Lower leg skin (tissue), 4 donors: ENCODE results near the gene ZFYVE19. TPM values are rescaled to one million over a fixed set of nuclear protein-coding genes. Genes with fewer than 3 reads are reported as not detected.

ENCODE experiments used
- DNase-seq, 2 donors: peaks; one replicate each; pipeline ENCODE4 v3.0.0-alpha.2; 2019; ENCODE audit warnings: low spot score in 2 of 2
- H3K4me3 ChIP-seq: fragments of 200-600 bp; sonication (generic); 2 replicates; pipeline ENCODE4 v1.5.1; 2017; ENCODE audit warnings: mild to moderate bottlenecking, low read depth; ENCODE audit not compliant: poor library complexity, severe bottlenecking
- CTCF ChIP-seq, 3 donors: fragments of 450-650 bp; IDR thresholded peaks; one replicate each; pipeline ENCODE4 v1.5.1; 2016; ENCODE audit warnings: antibody characterized with exemption in 3 of 3, mild to moderate bottlenecking in 3 of 3, moderate library complexity in 2 of 3
- POLR2A ChIP-seq, 2 donors: fragments of 450-650 bp; IDR thresholded peaks; one replicate each; pipeline ENCODE4 v1.6.1; 2016 to 2017; ENCODE audit warnings: antibody characterized with exemption in 2 of 2, mild to moderate bottlenecking in 1 of 2, moderate library complexity in 1 of 2
- WGBS, 2 donors: methylation state at CpG; one replicate each; pipeline ENCODE4 v1.1.5; 2018; 5-methylcytosine and 5-hydroxymethylcytosine counted together
- intact Hi-C: fragments of 100-400 bp; cut with DNase I; formaldehyde crosslinking; loops from one replicate; pipeline ENCODE4 v1.15.0; 2023; ENCODE audit warnings: low total_unique reads
- total RNA-seq, 4 donors: library from RNA; depleted of rRNA; stranded (reverse); fragments of >200 nt; gene quantifications; one replicate each; pipeline ENCODE4 v1.1.0, GENCODE V29; 2016

The ZFYVE19 gene
- total RNA-seq, 4 donors from 2014 or later, result 30.9 to 65.7 (median 35.4) TPM

GRCh38 chr15:40863660-40864270 lies 56.9 kb downstream of the ZFYVE19 start:
- DNase-seq, result no peak
- WGBS, 2 donors, result 30 to 38% methylated on average over 4 of the region's 4 CpGs
- TF ChIP-seq POLR2A (IDR thresholded peaks at IDR 0.05), result no peak
- TF ChIP-seq CTCF (IDR thresholded peaks at IDR 0.05), result no peak
- no peak overlapping the region for H3K4me3 ChIP-seq
- intact Hi-C loops, result no loop called here

Other genes starting within 250 kb of the ZFYVE19 start
- 10 to 100 TPM in 3 of 4 donors, 1 to 10 TPM in 1; 9.4 to 30.6 (median 20.6) TPM for gene CCDC32, start 242.0 kb upstream of the ZFYVE19 start, total RNA-seq
- gene RPUSD2, start 237.8 kb upstream of the ZFYVE19 start, total RNA-seq, result 10 to 100 TPM in 3 of 4 donors, 1 to 10 TPM in 1; 7.3 to 14.3 (median 12.2) TPM
- 1 to 10 TPM in 2 of 4 donors, under 1 TPM in 2; 0.69 to 2.7 (median 1.3) TPM for gene KNL1, start 212.8 kb upstream of the ZFYVE19 start, total RNA-seq
- 1 to 10 TPM in 1 of 4 donors, under 1 TPM in 3; 0.46 to 1.4 (median 0.68) TPM for gene RAD51, start 111.9 kb upstream of the ZFYVE19 start, total RNA-seq
- 10 to 100 TPM; 19.1 to 40.2 (median 32.3) TPM for gene RMDN3, start 51.8 kb upstream of the ZFYVE19 start, total RNA-seq
- gene GCHFR, start 43.0 kb upstream of the ZFYVE19 start, total RNA-seq, result 10 to 100 TPM; 59.8 to 97.7 (median 88.6) TPM
- 10 to 100 TPM; 31.2 to 58.4 (median 40.2) TPM for gene C15orf62, start 37.1 kb upstream of the ZFYVE19 start, total RNA-seq
- gene DNAJC17, start 384 bp downstream of the ZFYVE19 start, total RNA-seq, result 10 to 100 TPM; 16.5 to 53.1 (median 29.3) TPM
- 1 to 10 TPM in 2 of 4 donors, under 1 TPM in 1, not detected in 1; 0.65 to 4.8 (median 2.4) TPM for gene PPP1R14D, start 21.6 kb downstream of the ZFYVE19 start, total RNA-seq
- 100 to 1,000 TPM; 428 to 515 (median 502) TPM for gene SPINT1, start 37.0 kb downstream of the ZFYVE19 start, total RNA-seq
- 100 to 1,000 TPM in 1 of 4 donors, 10 to 100 TPM in 3; 78.5 to 111 (median 95.9) TPM for gene RHOV, start 67.1 kb downstream of the ZFYVE19 start, total RNA-seq
- gene VPS18, start 87.4 kb downstream of the ZFYVE19 start, total RNA-seq, result 10 to 100 TPM; 15.4 to 29.9 (median 25.7) TPM
- 1 to 10 TPM; 4.0 to 8.3 (median 5.1) TPM for gene DLL4, start 122.3 kb downstream of the ZFYVE19 start, total RNA-seq
- gene CHAC1, start 146.4 kb downstream of the ZFYVE19 start, total RNA-seq, result 10 to 100 TPM in 1 of 4 donors, 1 to 10 TPM in 1, under 1 TPM in 1, not detected in 1; 0.81 to 13.6 (median 4.4) TPM